Immature natural killer cell (primary cell): ENCODE data around the gene CILP2. TPM values are rescaled to one million over a fixed set of nuclear protein-coding genes. Genes with fewer than 3 reads are reported as not detected.
A peak's percentile ranks its signal among the peaks of the same experiment; 100 is the strongest.

Experiments used
- DNase-seq, 3 donors: peaks; one replicate each; pipeline ENCODE4 v3.0.0; 2022; ENCODE audit warnings: mixed read lengths in 1 of 3
- H3K27ac Mint-ChIP-seq, 6 donors: one replicate each; pipeline ENCODE4 v1.8.0; 2020; ENCODE audit warnings: mixed read lengths in 6 of 6, mild to moderate bottlenecking in 5 of 6, inconsistent platforms in 4 of 6, moderate library complexity in 3 of 6
- H3K27me3 Mint-ChIP-seq, 3 donors: one replicate each; pipeline ENCODE4 v1.8.0; 2020 to 2021; ENCODE audit warnings: low read depth in 3 of 3, mild to moderate bottlenecking in 3 of 3, mixed read lengths in 3 of 3, moderate library complexity in 3 of 3, inconsistent platforms in 1 of 3
- H3K36me3 Mint-ChIP-seq, 3 donors: one replicate each; pipeline ENCODE4 v1.8.0; 2020; ENCODE audit warnings: mixed read lengths in 3 of 3, inconsistent platforms in 2 of 3, mild to moderate bottlenecking in 2 of 3
- H3K4me1 Mint-ChIP-seq, 2 donors: one replicate each; pipeline ENCODE4 v1.8.0; 2020; ENCODE audit warnings: inconsistent platforms in 2 of 2, mild to moderate bottlenecking in 2 of 2, mixed read lengths in 2 of 2, moderate library complexity in 1 of 2
- H3K4me3 Mint-ChIP-seq, 5 donors: one replicate each; pipeline ENCODE4 v1.8.0; 2020; ENCODE audit warnings: mild to moderate bottlenecking in 5 of 5, mixed read lengths in 5 of 5, inconsistent platforms in 3 of 5, moderate library complexity in 3 of 5
- H3K9me3 Mint-ChIP-seq, 6 donors: one replicate each; pipeline ENCODE4 v1.8.0; 2020; ENCODE audit warnings: mild to moderate bottlenecking in 6 of 6, mixed read lengths in 6 of 6, inconsistent platforms in 4 of 6, moderate library complexity in 3 of 6
- polyA plus RNA-seq, 3 donors: library from polyadenylated mRNA; unstranded; fragments of 300-500 nt; fragmentation: Illumina TruSeq; gene quantifications; one replicate each; pipeline ENCODE4 v1.2.3, GENCODE V29; 2021

The CILP2 gene, protein sequence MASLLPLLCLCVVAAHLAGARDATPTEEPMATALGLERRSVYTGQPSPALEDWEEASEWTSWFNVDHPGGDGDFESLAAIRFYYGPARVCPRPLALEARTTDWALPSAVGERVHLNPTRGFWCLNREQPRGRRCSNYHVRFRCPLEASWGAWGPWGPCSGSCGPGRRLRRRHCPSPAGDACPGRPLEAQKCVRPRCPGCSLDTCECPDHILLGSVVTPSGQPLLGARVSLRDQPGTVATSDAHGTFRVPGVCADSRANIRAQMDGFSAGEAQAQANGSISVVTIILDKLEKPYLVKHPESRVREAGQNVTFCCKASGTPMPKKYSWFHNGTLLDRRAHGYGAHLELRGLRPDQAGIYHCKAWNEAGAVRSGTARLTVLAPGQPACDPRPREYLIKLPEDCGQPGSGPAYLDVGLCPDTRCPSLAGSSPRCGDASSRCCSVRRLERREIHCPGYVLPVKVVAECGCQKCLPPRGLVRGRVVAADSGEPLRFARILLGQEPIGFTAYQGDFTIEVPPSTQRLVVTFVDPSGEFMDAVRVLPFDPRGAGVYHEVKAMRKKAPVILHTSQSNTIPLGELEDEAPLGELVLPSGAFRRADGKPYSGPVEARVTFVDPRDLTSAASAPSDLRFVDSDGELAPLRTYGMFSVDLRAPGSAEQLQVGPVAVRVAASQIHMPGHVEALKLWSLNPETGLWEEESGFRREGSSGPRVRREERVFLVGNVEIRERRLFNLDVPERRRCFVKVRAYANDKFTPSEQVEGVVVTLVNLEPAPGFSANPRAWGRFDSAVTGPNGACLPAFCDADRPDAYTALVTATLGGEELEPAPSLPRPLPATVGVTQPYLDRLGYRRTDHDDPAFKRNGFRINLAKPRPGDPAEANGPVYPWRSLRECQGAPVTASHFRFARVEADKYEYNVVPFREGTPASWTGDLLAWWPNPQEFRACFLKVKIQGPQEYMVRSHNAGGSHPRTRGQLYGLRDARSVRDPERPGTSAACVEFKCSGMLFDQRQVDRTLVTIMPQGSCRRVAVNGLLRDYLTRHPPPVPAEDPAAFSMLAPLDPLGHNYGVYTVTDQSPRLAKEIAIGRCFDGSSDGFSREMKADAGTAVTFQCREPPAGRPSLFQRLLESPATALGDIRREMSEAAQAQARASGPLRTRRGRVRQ
- polyA plus RNA-seq = not detected

DNA sequence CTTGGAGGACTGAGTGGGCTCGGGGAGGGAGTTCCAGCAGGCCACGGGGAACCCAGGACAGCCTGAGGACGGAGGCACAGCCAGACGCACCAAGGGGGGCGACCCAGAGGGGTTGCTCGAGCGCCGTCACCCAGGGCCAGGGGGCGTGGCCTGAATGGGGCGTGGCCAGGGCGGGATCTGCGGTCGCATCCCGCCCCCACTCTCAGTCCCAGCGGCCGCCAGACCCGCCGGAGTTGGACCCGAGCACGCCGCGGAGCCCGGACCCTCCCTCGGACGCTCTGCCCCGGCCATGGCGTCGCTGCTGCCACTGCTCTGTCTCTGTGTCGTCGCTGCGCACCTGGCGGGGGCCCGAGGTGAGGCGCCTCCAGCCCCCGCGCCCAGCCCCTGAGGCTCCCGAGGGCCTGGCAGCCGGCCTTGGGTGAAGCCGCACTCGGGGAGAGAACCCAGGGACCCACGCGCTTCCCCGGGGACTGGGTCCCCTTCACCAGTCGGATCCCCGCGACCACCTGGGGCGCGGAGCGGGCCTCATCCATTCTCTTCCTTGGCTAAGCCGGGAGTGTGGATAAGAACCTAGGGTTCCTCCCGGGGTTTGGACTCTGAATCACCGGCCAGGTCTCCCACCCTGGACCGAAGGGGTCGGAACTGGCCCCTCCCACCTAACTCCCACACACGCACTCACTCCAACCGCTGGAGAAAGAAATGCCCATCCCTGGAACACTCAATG, at the start of gene CILP2:
TSS of gene CILP2 (plus strand) at position 205 of the 724 bp plus-strand sequence. CDS start at position 290, 85 bp downstream.
- Mint-ChIP-seq H3K27ac (peak within 1 kb of the TSS in 1 of 6 donors; percentile 34), H3K36me3 (peaks cover 0 to 3% (median 0%) of the 10 kb centered on the region in 3 donors), H3K27me3 (peaks cover 4 to 8% (median 7%) of the 10 kb centered on the region in 3 donors), H3K4me1 (peaks cover 18 to 27% of the 10 kb centered on the region in 2 donors), H3K4me3 (peak within 1 kb of the TSS; percentile 42 to 68 (median 64)), H3K9me3 (peaks cover 0 to 3% (median 0%) of the 10 kb centered on the region in 6 donors)
- no peak for DNase-seq

GRCh38 chr19:19488875-19489690, 49.0 kb upstream of the CILP2 start:
- H3K4me1 Mint-ChIP-seq = peaks cover 50 to 53% of the 10 kb centered on the region in 2 donors
- peak overlapping the region; percentile 75 to 88 (median 78) for H3K4me3 Mint-ChIP-seq
- peak overlapping the region; percentile 94 to 98 (median 98) for H3K27ac Mint-ChIP-seq
- H3K27me3 Mint-ChIP-seq = peaks cover 0 to 37% (median 22%) of the 10 kb centered on the region in 3 donors
- H3K36me3 Mint-ChIP-seq = peaks cover 0 to 3% (median 0%) of the 10 kb centered on the region in 3 donors
- no peaks in the 10 kb centered on the region for H3K9me3 Mint-ChIP-seq
- peak; percentile 84 to 88 (median 84) for DNase-seq

DNA sequence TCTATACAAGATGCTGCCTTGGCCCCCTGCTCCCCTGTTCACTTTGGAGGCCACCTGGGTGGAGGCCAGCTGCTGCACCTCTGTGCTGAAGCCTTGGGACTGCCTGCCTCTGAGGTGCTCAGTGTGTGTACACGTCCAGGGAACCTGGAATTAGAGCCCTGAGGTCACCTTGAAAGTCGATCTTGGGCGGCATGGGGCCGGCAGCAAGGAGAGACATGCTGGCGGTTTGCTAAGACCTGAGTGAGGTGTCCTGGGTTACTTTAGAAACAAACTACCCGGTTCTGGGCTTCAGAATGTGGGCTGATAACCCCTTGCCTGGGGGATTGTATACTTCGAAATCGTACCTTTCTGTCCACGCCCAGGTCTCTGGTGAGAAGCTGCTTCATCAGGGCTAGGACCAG, 48.3 kb upstream of the CILP2 start:
- peaks cover 0 to 41% (median 24%) of the 10 kb centered on the region in 3 donors for H3K27me3 Mint-ChIP-seq
- H3K27ac Mint-ChIP-seq = peak overlapping the region; percentile 94 to 98 (median 98)
- no peaks in the 10 kb centered on the region for H3K9me3 Mint-ChIP-seq
- H3K4me3 Mint-ChIP-seq = peak overlapping the region; percentile 75 to 88 (median 78)
- no peak for DNase-seq
- peaks cover 0 to 3% (median 2%) of the 10 kb centered on the region in 3 donors for H3K36me3 Mint-ChIP-seq
- peaks cover 49 to 51% of the 10 kb centered on the region in 2 donors for H3K4me1 Mint-ChIP-seq

GRCh38 chr19:19490214-19490968, 47.7 kb upstream of the CILP2 start:
- Mint-ChIP-seq H3K9me3 (no peaks in the 10 kb centered on the region), H3K27ac (peak overlapping the region; percentile 94 to 98 (median 98)), H3K36me3 (peaks cover 0 to 4% (median 3%) of the 10 kb centered on the region in 3 donors), H3K4me3 (peak overlapping the region; percentile 75 to 88 (median 78)), H3K4me1 (peaks cover 43 to 47% of the 10 kb centered on the region in 2 donors), H3K27me3 (peaks cover 3 to 44% (median 21%) of the 10 kb centered on the region in 3 donors)
- peak; percentile 76 to 82 (median 79) for DNase-seq

DNA sequence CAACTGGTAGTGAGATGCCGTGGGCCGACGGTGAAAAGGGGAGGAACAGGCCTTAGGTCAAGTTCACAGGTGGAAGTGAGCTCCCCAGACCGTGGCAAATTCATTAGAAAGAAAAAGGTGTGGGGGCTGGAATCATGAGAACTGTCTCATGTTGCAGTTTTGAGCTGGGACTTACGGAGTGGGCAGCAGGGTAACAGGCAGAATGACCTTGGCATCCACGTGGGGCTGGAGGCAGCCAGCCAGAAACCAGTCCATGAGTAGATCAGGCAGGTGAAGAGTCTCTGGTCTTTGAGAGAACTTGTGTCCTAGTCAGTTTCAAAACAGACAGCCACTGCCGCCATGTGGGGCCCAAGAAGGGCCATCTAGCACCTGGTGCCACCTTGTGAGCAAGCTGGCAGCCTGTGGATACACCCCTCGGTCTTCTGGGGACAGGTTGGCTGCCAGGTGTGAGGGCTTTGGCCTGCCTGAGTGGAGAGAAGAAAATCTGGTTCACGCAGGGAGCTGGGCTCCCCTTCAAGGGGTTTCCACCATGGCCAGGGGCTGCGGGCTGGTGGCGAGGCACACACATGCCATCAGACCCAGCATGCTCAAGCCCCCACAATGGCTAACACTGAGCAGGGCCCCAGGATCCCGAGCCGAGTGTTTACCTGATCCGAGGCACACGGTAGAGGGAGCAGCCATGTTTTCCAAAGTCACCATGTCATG, 46.6 kb upstream of the CILP2 start:
- Mint-ChIP-seq H3K4me1 (peaks cover 39 to 42% of the 10 kb centered on the region in 2 donors), H3K27me3 (peaks cover 5 to 45% (median 21%) of the 10 kb centered on the region in 3 donors), H3K9me3 (no peaks in the 10 kb centered on the region), H3K27ac (peak overlapping the region in 3 of 6 donors; percentile 4 to 98 (median 50)), H3K4me3 (no peak overlapping the region), H3K36me3 (peaks cover 0 to 4% (median 3%) of the 10 kb centered on the region in 3 donors)
- DNase-seq = no peak

GRCh38 chr19:19492026-19492610, 45.9 kb upstream of the CILP2 start:
- DNase-seq = no peak
- peaks cover 0 to 9% (median 4%) of the 10 kb centered on the region in 3 donors for H3K36me3 Mint-ChIP-seq
- peaks cover 44% of the 10 kb centered on the region in 2 donors for H3K4me1 Mint-ChIP-seq
- H3K4me3 Mint-ChIP-seq = no peak overlapping the region
- H3K27ac Mint-ChIP-seq = peak overlapping the region in 2 of 6 donors; percentile 9 to 45
- H3K27me3 Mint-ChIP-seq = peaks cover 5 to 44% (median 19%) of the 10 kb centered on the region in 3 donors
- H3K9me3 Mint-ChIP-seq = no peaks in the 10 kb centered on the region

DNA sequence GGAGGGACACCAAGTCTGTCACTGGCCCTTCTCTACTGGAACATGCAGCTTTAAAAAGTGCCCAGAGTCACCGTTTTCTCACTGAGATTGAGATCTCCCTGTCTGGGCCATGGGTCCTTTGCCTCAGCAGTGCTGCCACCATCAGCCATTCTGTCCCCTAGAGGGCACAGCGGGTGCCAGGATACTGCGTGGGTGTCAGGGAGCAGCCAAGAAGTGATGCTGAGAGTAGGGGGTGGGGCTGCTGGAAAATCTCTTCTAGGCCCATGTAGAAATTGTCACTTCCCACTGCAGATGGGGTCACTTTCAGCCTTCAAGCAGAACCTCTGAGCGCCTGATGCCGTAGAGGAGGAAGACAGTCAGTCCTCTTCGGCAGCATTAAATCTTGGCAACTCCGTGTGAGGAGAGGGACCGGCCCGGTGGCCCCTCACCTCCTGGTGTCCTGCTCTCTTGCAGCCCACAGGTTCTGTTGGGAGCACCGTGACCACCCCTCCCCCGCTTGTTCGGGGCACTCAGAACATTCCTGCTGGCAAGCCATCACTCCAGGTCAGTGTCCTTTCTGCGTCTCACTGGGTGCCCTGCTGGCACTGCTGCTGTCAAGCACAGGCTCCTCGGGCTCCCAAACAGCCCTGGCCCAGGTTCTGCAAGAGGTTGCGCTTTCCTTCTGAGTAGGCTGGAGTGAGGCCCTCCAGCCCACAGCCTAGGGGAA, 44.1 kb upstream of the CILP2 start:
- Mint-ChIP-seq H3K4me1 (peaks cover 27 to 33% of the 10 kb centered on the region in 2 donors), H3K36me3 (peaks cover 0 to 11% (median 4%) of the 10 kb centered on the region in 3 donors), H3K4me3 (no peak overlapping the region), H3K9me3 (no peaks in the 10 kb centered on the region), H3K27me3 (peaks cover 5 to 37% (median 13%) of the 10 kb centered on the region in 3 donors), H3K27ac (peak overlapping the region in 2 of 6 donors; percentile 49 to 64)
- DNase-seq = no peak

- Mint-ChIP-seq H3K27ac (peak overlapping the region in 2 of 6 donors; percentile 12 to 35), H3K27me3 (peaks cover 6 to 30% (median 9%) of the 10 kb centered on the region in 3 donors), H3K36me3 (peaks cover 0 to 10% (median 4%) of the 10 kb centered on the region in 3 donors), H3K4me1 (peaks cover 8 to 14% of the 10 kb centered on the region in 2 donors), H3K4me3 (no peak overlapping the region), H3K9me3 (no peaks in the 10 kb centered on the region)
- no peak for DNase-seq
Observed at GRCh38 chr19:19495614-19496603, 42.2 kb upstream of the CILP2 start.

- no peak for DNase-seq
- H3K9me3 Mint-ChIP-seq = peaks cover 0 to 2% (median 0%) of the 10 kb centered on the region in 6 donors
- H3K27ac Mint-ChIP-seq = no peak overlapping the region
- H3K4me1 Mint-ChIP-seq = peaks cover 6 to 14% of the 10 kb centered on the region in 2 donors
- no peak overlapping the region for H3K4me3 Mint-ChIP-seq
- H3K36me3 Mint-ChIP-seq = peaks cover 10 to 24% (median 11%) of the 10 kb centered on the region in 3 donors
- H3K27me3 Mint-ChIP-seq = peaks cover 4 to 22% (median 11%) of the 10 kb centered on the region in 3 donors
Observed at GRCh38 chr19:19498255-19498991, 39.6 kb upstream of the CILP2 start.
